ENCODE data around the gene TFF1. TPM values are rescaled to one million over a fixed set of nuclear protein-coding genes. Genes with fewer than 3 reads are reported as not detected.

The TFF1 gene
- total RNA-seq, 1 donor from 2014 or later = 0.48 TPM

DNA sequence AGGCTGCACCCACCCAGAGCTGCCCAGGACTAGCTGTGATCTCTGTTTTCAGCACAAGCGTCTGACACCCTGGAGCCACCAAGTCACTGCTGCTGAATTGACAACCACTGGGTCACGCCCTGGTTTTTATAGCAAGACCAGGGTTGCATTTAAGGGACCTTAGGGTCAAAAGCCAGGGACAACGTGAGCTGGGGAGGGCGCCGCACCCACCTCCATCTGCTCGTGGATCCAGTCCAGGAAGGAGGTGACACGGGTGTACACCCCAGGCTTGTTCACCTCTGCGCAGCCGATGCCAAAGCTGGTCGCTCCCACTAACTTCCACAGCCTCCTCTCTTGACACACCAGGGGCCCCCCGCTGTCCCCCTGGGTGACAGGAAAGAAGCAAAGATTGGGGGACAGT, 9.2 kb upstream of the TFF1 start:
- H3K36me3 Mint-ChIP-seq (ENCODE audit: low read depth) = peaks cover 48% of the 10 kb centered on the region
- H3K27me3 Mint-ChIP-seq (ENCODE audit: low read depth) = no peaks in the 10 kb centered on the region
- no peak for DNase-seq (ENCODE audit: low spot score)
- H3K4me1 Mint-ChIP-seq (ENCODE audit: low read depth) = peaks cover 39% of the 10 kb centered on the region
- H3K4me3 Mint-ChIP-seq (ENCODE audit: low read depth) = peak overlapping the region; percentile 20
- intact Hi-C loops (cut with micrococcal nuclease) = no loop called here
- H3K9me3 Mint-ChIP-seq = no peaks in the 10 kb centered on the region
- peak overlapping the region; percentile 82 for H3K27ac Mint-ChIP-seq

DNA sequence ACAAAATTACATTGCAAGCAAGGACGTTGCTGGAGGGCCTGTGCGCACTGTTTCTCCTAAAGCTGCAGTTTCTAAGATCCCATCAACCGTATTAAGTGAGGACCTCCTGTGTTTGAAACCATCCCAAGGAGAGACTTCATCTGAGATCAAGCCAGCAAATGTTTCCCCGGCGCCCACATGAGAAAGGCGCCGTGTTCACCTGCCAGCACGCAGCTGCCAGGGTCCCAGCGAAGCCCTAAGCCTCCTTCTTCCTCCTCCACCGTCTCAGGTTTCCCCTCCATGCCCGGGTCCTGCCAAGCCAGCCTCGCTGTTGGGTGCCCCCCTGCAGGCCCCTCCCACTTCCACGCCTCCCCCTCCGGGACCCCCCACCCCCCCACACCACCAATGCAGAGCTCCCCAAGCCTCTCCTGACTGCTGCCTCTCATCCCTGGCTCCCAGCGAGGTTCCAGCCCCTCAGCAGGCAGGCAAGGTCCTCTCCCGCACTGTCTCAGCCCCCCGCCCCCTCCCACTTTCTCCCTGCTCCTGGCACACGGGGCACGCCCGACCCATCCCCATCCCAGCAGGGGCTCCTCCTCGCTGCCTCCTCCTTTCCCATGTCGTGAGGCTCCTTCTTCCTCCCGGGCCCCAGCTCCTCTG, 8.6 kb upstream of the TFF1 start:
- H3K36me3 Mint-ChIP-seq (ENCODE audit: low read depth) = peaks cover 47% of the 10 kb centered on the region
- no peaks in the 10 kb centered on the region for H3K9me3 Mint-ChIP-seq
- H3K4me1 Mint-ChIP-seq (ENCODE audit: low read depth) = peaks cover 39% of the 10 kb centered on the region
- intact Hi-C loops (cut with micrococcal nuclease) = no loop called here
- peak overlapping the region; percentile 26 for H3K4me3 Mint-ChIP-seq (ENCODE audit: low read depth)
- peak overlapping the region; percentile 82 for H3K27ac Mint-ChIP-seq
- H3K27me3 Mint-ChIP-seq (ENCODE audit: low read depth) = no peaks in the 10 kb centered on the region
- no peak for DNase-seq (ENCODE audit: low spot score)

DNA sequence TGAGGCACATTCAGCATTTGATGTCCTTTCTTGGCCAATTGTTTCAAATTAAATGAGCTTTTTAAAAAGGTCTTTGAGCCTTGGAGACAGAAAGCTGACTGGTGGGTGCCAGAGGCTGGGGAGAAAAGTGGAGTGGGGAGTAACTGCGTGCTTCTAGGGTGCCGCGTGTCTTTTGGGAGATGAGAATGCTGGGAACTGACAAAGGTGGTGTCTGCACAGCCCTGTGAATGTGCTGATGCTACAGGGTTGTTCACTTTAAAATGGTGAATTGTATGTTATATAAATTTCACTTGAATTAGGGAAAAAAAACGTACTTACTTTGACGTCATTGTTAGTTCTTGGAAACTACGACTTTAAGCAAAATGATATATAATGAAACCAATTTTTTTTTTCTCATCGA, 8.1 kb upstream of the TFF1 start:
- Mint-ChIP-seq H3K27me3 (ENCODE audit: low read depth) (no peaks in the 10 kb centered on the region), H3K4me1 (ENCODE audit: low read depth) (peaks cover 39% of the 10 kb centered on the region), H3K27ac (peak overlapping the region; percentile 82), H3K9me3 (no peaks in the 10 kb centered on the region), H3K4me3 (ENCODE audit: low read depth) (no peak overlapping the region), H3K36me3 (ENCODE audit: low read depth) (peaks cover 41% of the 10 kb centered on the region)
- no peak for DNase-seq (ENCODE audit: low spot score)
- intact Hi-C loops (cut with micrococcal nuclease) = no loop called here

DNA sequence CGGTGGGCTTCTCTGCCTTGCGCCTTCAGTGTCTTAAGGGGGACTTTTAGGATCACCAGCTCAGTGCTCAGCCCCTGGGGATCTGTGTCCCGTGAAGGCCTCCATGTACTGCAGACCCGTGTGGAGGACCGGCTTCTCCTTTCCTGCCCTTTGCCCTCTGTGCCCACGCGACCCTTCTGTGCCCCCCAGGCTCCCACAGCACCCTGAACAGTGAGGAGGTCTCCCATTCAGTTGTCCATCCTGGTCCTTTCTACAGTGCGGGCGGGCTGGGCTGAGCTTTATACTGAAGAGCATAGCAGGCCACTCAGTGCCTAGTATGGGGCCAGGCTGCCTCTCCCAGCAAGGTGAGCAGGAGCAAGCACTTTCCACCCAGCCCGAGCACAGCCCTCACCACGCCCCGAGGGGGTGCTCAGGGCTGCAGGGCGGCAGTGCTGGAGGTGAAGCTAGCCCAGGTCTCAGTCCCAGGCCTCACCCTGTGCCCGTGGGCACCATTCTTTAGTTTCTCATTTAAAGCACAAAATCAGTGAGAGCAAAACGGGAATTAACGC, 7.6 kb upstream of the TFF1 start:
- intact Hi-C loops (cut with micrococcal nuclease) = loop anchor here (2.0 kb wide), 1 partner anchor 19 kb away; no protein-coding TSS in a partner anchor
- Mint-ChIP-seq H3K4me3 (ENCODE audit: low read depth) (no peak overlapping the region), H3K36me3 (ENCODE audit: low read depth) (peaks cover 42% of the 10 kb centered on the region), H3K4me1 (ENCODE audit: low read depth) (peaks cover 43% of the 10 kb centered on the region), H3K9me3 (no peaks in the 10 kb centered on the region), H3K27me3 (ENCODE audit: low read depth) (no peaks in the 10 kb centered on the region), H3K27ac (peak overlapping the region; percentile 82)
- no peak for DNase-seq (ENCODE audit: low spot score)

DNA sequence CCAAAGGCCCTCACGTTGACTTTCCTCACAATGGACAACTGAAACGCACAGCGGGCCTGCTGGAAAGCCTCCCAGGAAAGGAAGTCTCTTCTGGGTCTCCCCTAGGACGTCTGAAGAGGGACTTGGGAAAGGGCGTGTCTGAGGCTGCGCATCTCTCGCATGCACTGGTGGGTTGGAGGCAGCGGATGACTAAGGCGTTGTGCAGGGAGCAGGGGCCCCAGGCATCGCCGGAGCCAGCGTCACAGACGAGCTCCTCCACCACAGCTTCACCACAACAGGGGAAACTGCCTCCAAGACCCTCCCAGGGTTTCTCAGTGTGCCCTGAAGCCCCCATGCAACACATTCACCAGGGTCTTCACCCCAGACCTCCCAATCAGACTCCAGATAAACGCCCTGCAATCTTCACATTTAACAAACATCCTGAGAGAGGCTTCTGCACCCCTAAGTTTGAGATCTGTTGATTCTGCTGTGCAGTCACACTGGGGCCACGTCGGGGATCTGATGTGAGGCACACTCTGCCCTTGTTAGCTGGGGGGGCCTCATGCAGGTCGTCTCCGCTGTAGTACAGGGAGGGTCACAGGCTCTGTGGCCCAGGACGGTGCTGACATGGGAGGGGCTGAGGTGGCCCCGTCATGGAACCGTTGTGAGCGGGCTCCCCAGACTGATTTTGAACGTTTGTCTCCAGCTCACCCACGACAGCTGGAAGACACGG, 7.0 kb upstream of the TFF1 start:
- Mint-ChIP-seq H3K4me1 (ENCODE audit: low read depth) (peaks cover 45% of the 10 kb centered on the region), H3K9me3 (no peaks in the 10 kb centered on the region), H3K4me3 (ENCODE audit: low read depth) (no peak overlapping the region), H3K27ac (peak overlapping the region; percentile 82), H3K36me3 (ENCODE audit: low read depth) (peaks cover 41% of the 10 kb centered on the region), H3K27me3 (ENCODE audit: low read depth) (no peaks in the 10 kb centered on the region)
- intact Hi-C loops (cut with micrococcal nuclease) = loop anchor here (2.0 kb wide), 1 partner anchor 19 kb away; no protein-coding TSS in a partner anchor
- DNase-seq (ENCODE audit: low spot score) = no peak

DNA sequence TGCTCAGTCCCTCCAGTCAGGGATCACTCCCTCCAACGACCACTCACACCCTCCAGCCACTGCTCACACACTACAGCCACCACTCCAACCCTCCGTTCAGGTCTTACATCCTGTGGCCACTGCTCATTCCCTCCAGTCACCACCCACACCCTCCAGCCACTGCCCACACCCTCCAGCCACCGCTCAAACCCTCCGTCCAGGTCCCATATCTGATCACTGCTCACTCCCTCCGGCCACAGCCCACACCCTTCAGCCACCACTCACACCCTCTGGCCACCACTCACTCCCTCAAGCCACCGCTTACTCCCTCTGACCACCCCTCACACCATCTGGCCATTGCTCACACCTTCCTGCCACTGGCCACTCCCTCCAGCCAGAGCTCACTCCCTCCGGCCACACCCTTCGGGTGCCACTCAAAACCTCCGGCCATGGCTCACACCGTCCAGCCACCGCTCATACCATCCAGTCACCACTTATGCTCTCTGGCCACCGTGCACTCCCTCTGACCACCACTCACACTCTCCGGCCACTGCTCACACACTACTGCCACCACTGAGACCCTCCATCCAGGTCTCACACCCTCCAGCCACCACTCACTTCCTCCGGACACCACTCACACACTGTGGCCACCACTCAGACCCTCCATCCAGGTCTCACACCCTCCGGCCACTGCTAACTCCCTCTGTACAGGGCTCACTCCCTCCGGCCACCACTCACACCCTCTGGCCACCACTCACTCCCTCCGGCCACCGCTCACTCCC, 4.7 kb upstream of the TFF1 start:
- H3K4me1 Mint-ChIP-seq (ENCODE audit: low read depth) = peaks cover 50% of the 10 kb centered on the region
- H3K36me3 Mint-ChIP-seq (ENCODE audit: low read depth) = peaks cover 31% of the 10 kb centered on the region
- no peaks in the 10 kb centered on the region for H3K9me3 Mint-ChIP-seq
- H3K27me3 Mint-ChIP-seq (ENCODE audit: low read depth) = no peaks in the 10 kb centered on the region
- peak overlapping the region; percentile 76 for H3K27ac Mint-ChIP-seq
- H3K4me3 Mint-ChIP-seq (ENCODE audit: low read depth) = peak overlapping the region; percentile 3
- intact Hi-C loops (cut with micrococcal nuclease) = no loop called here
- no peak for DNase-seq (ENCODE audit: low spot score)

DNA sequence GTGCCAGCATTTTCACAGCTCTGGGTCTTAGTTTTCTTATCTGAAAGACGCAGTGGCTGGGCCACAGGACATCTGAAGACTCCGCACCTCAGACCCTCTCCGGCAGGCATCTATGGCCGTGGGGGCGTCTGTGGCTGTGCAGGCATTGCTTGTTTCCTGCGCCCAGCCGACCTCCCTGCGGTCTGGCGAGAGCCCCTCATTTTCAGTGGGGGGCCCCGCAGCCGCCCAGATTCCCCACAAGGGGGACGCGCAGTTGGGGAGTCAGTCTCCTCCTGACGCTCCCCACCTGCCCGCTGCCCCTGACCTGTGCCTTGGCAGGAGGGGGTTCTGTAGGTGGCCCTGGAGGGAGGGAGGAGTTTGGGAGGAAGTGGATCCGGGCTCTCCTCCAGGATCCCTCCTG, 3.5 kb upstream of the TFF1 start:
- Mint-ChIP-seq H3K9me3 (no peaks in the 10 kb centered on the region), H3K4me1 (ENCODE audit: low read depth) (peaks cover 46% of the 10 kb centered on the region), H3K4me3 (ENCODE audit: low read depth) (no peak overlapping the region), H3K27ac (no peak overlapping the region), H3K36me3 (ENCODE audit: low read depth) (peaks cover 29% of the 10 kb centered on the region), H3K27me3 (ENCODE audit: low read depth) (no peaks in the 10 kb centered on the region)
- DNase-seq (ENCODE audit: low spot score) = no peak
- intact Hi-C loops (cut with micrococcal nuclease) = no loop called here

DNA sequence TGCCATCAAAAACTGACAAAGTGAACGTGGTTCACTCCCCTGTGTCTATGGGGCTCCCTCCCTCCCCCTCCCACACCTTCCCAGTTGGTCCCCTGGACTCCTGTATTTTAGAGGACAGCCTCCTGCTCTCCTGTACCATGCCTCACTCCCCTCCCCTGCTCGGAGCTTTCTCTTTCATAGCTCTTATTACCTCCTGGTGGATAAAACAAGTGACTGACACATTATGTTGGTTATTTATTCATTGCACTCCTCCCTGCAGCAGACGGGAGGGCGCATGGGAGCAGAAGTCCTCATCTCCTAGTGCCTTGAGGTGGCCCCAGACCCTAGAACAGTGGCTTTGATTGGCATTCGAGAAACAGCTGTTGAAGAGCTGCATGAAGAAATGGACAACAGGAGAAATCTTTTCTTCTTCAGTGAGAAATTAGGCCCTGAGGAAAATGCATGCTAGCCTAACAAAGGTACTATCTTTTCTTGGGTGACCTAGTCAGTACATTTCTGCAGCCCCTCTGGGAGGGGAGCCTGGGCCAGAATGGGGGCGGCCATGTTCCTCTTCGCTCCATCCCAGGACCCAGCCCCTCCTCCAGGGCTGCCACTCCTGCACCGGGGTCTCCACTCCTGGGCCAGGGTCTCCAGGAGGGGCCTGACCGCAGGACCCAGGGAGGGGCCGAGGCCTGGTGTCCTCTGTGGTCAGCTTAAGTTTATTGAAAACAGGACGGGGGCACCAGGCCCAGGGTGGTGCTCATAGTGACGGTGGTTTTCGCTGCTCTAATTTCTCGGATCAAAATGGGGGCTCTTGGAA, 1.2 kb upstream of the TFF1 start:
- DNase-seq (ENCODE audit: low spot score) = no peak
- intact Hi-C loops (cut with micrococcal nuclease) = no loop called here
- Mint-ChIP-seq H3K4me1 (ENCODE audit: low read depth) (peaks cover 27% of the 10 kb centered on the region), H3K4me3 (ENCODE audit: low read depth) (no peak overlapping the region), H3K27me3 (ENCODE audit: low read depth) (peaks cover 5% of the 10 kb centered on the region), H3K27ac (no peak overlapping the region), H3K36me3 (ENCODE audit: low read depth) (peaks cover 17% of the 10 kb centered on the region), H3K9me3 (no peaks in the 10 kb centered on the region)

DNA sequence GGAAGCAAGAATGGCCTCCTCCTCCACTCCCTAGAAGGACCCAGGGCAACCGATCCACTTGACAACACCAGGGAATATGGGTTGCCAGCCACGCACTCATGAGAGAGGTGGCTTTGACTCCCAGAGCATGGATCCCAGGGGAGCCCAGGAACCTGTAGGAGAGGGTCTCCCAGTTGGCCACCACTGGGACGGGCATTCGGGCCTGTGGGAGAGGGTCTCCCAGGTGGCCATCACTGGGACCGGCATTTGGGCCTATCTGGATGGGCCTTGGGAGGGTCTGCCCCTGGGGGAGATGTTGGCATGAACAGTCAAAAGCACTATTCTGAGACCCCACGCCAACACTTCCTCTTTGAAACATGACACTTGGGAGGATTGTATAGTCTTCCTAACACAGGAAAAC, 565 bp downstream of the TFF1 start:
- DNase-seq (ENCODE audit: low spot score) = no peak
- H3K4me3 Mint-ChIP-seq (ENCODE audit: low read depth) = no peak overlapping the region
- H3K36me3 Mint-ChIP-seq (ENCODE audit: low read depth) = peaks cover 3% of the 10 kb centered on the region
- H3K27me3 Mint-ChIP-seq (ENCODE audit: low read depth) = peaks cover 5% of the 10 kb centered on the region
- intact Hi-C loops (cut with micrococcal nuclease) = no loop called here
- H3K9me3 Mint-ChIP-seq = no peaks in the 10 kb centered on the region
- peaks cover 15% of the 10 kb centered on the region for H3K4me1 Mint-ChIP-seq (ENCODE audit: low read depth)
- H3K27ac Mint-ChIP-seq = no peak overlapping the region

DNA sequence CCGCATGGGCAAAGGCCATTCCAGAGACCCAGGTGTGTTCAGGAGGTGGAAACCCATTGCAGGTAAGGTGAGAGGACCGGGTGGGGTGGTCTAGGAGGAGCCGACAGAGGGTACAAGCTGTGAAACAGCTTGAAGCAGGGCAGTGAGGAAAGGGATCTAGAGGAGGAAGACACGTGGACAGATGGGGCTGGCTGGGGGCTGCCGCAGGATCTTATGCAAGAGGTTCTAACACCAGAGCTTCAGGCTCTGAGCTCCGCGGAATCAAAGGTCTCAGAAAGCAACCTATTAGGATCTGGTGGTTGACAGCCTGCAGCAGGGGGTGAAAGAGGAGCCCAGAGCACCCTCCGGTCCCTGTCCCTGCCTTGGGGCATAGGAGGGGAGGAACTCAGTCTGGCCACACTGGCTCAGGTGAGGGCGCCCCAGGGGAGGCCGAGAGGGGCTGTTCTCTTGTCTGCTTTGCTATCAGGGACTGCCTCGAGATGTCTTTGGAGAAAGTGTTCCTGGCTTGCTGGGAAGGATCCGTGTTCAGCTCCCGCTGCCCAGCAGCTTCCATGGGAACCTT, 1.9 kb downstream of the TFF1 start:
- Mint-ChIP-seq H3K36me3 (ENCODE audit: low read depth) (peaks cover 3% of the 10 kb centered on the region), H3K27ac (no peak overlapping the region), H3K9me3 (no peaks in the 10 kb centered on the region), H3K27me3 (ENCODE audit: low read depth) (peaks cover 5% of the 10 kb centered on the region), H3K4me1 (ENCODE audit: low read depth) (peaks cover 14% of the 10 kb centered on the region), H3K4me3 (ENCODE audit: low read depth) (no peak overlapping the region)
- intact Hi-C loops (cut with micrococcal nuclease) = no loop called here
- no peak for DNase-seq (ENCODE audit: low spot score)

DNA sequence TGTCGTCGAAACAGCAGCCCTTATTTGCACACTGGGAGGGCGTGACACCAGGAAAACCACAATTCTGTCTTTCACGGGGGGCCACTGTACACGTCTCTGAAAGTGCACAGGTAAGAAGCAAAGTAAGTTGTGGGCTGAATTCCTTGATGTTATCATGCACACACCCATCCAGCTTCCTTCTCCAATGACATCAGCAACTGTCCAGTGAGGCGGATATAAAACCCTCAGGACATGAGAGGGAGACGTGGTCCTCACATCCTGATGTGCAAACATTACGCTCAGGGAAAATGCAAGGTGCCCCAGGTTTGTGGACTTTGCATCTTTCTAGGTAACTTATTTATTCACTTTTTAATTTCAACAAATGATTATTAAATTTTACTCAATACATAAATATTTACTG, 3.0 kb downstream of the TFF1 start:
- Mint-ChIP-seq H3K36me3 (ENCODE audit: low read depth) (no peaks in the 10 kb centered on the region), H3K4me3 (ENCODE audit: low read depth) (no peak overlapping the region), H3K4me1 (ENCODE audit: low read depth) (peaks cover 8% of the 10 kb centered on the region), H3K9me3 (no peaks in the 10 kb centered on the region), H3K27ac (no peak overlapping the region), H3K27me3 (ENCODE audit: low read depth) (peaks cover 5% of the 10 kb centered on the region)
- DNase-seq (ENCODE audit: low spot score) = no peak
- intact Hi-C loops (cut with micrococcal nuclease) = no loop called here

DNA sequence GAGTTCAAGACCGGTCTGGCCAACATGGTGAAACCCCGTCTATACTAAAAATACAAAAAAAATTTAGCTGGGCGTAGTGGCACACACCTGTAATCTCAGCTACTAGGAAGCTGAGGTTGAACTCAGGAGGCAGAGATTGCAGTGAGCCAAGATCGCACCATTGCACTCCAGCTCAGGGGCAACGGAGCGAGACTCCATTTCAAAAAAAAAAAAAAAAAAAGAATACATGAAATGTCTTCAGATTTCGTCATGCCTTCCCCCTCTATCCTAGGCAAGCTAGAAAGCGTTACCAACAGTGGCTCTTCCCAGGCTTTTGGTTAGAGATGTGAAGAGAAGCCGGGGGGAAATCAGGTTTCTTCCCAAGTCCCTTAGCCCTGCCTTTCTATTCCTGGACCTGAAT, 3.6 kb downstream of the TFF1 start:
- Mint-ChIP-seq H3K27ac (no peak overlapping the region), H3K4me1 (ENCODE audit: low read depth) (peaks cover 3% of the 10 kb centered on the region), H3K9me3 (no peaks in the 10 kb centered on the region), H3K27me3 (ENCODE audit: low read depth) (peaks cover 9% of the 10 kb centered on the region), H3K4me3 (ENCODE audit: low read depth) (no peak overlapping the region), H3K36me3 (ENCODE audit: low read depth) (no peaks in the 10 kb centered on the region)
- DNase-seq (ENCODE audit: low spot score) = no peak
- intact Hi-C loops (cut with micrococcal nuclease) = no loop called here
